OCI-LY7 (cell line): ENCODE data around the gene DAND5. TPM values are rescaled to one million over a fixed set of nuclear protein-coding genes. Genes with fewer than 3 reads are reported as not detected.
"Not testable (repeated sequence)": the region's sequence is repeated elsewhere in the genome, so short reads cannot be mapped to it uniquely, and the experiment has no call there.

Experiments used
- BruUV-seq: library from RNA; stranded (reverse); fragments of 400-500 nt; replicated peaks from 2 replicates; lab custom pipeline; 2021; lab: Mats Ljungman, UMichigan
- CTCF ChIA-PET: fragments of 300-600 bp; sonication (Branson Sonifier 250); formaldehyde crosslinking; loops from one replicate; lab custom pipeline; 2022; ENCODE audit warnings: antibody characterized with exemption; ENCODE audit not compliant: unreplicated experiment; lab: Charles Lee
- POLR2A ChIA-PET: fragments of 300-600 bp; sonication (Branson Sonifier 250); formaldehyde crosslinking; loops from one replicate; lab custom pipeline; 2022; ENCODE audit warnings: antibody characterized with exemption; lab: Charles Lee
- DNase-seq: peaks from one replicate; pipeline ENCODE4 v3.0.0-alpha.2; 2015; ENCODE audit warnings: low spot score
- H2AFZ ChIP-seq: fragments of 200-600 bp; sonication (generic), shearing (Covaris generic); 2 replicates; pipeline ENCODE4 v1.6.1; 2014; ENCODE audit warnings: mild to moderate bottlenecking, antibody characterized with exemption, low read length, moderate library complexity
- H3K27ac ChIP-seq: fragments of 200-600 bp; sonication (generic); 2 replicates; pipeline ENCODE4 v1.5.1; 2014; ENCODE audit warnings: mixed run types, low read depth, mild to moderate bottlenecking, moderate library complexity, low read length, inconsistent platforms; ENCODE audit not compliant: poor library complexity, severe bottlenecking
- H3K36me3 ChIP-seq: fragments of 200-600 bp; sonication (generic); 2 replicates; pipeline ENCODE4 v1.6.1; 2014; ENCODE audit warnings: mild to moderate bottlenecking, antibody characterized with exemption, low read length, moderate library complexity, mixed read lengths; ENCODE audit not compliant: insufficient read depth
- H3K4me1 ChIP-seq: fragments of 200-600 bp; sonication (generic); 2 replicates; pipeline ENCODE4 v1.5.1; 2014; ENCODE audit warnings: mild to moderate bottlenecking, low read length; ENCODE audit not compliant: insufficient read depth, poor library complexity, severe bottlenecking
- H3K4me2 ChIP-seq: fragments of 200-600 bp; sonication (generic); 2 replicates; pipeline ENCODE4 v1.6.1; 2014; ENCODE audit warnings: mild to moderate bottlenecking, low read length
- H3K4me3 ChIP-seq: fragments of 200-600 bp; sonication (generic); 2 replicates; pipeline ENCODE4 v1.5.1; 2014; ENCODE audit warnings: mild to moderate bottlenecking, low read depth, low read length; ENCODE audit not compliant: poor library complexity, severe bottlenecking
- H3K79me2 ChIP-seq: fragments of 200-600 bp; sonication (generic); 2 replicates; pipeline ENCODE4 v1.6.1; 2016; ENCODE audit warnings: low read depth, mild to moderate bottlenecking, low read length, moderate library complexity, mixed read lengths; ENCODE audit not compliant: insufficient read depth
- H3K9me2 ChIP-seq: fragments of 200-600 bp; sonication (generic); 2 replicates; pipeline ENCODE4 v1.6.1; 2016; ENCODE audit warnings: mild to moderate bottlenecking, low read length, mixed read lengths; ENCODE audit not compliant: insufficient read depth
- H3K9me3 ChIP-seq: fragments of 200-600 bp; sonication (generic); 2 replicates; pipeline ENCODE4 v1.6.1; 2014; ENCODE audit warnings: mild to moderate bottlenecking, mixed run types, low read length, mixed read lengths
- H4K20me1 ChIP-seq: fragments of 200-600 bp; sonication (generic); 2 replicates; pipeline ENCODE4 v1.6.1; 2014; ENCODE audit warnings: mild to moderate bottlenecking, antibody characterized with exemption, low read length, moderate library complexity, mixed read lengths; ENCODE audit not compliant: insufficient read depth
- EZH2phosphoT487 ChIP-seq: fragments of 200-600 bp; sonication (generic); IDR thresholded peaks from 2 replicates; pipeline ENCODE4 v1.6.1; 2018; ENCODE audit warnings: low read depth, borderline replicate concordance, mild to moderate bottlenecking, mixed run types, antibody characterized with exemption, low read length, moderate library complexity, mixed read lengths
- intact Hi-C: fragments of 100-400 bp; cut with micrococcal nuclease; formaldehyde crosslinking; loops from one replicate; pipeline ENCODE4 v1.10.0; 2022; ENCODE audit not compliant: unreplicated experiment
- total RNA-seq, 2 experiments: library from RNA; depleted of rRNA in 1 of 2; stranded (reverse); fragments of >200 nt in 1 of 2; shearing (Covaris generic) in 1 of 2; gene quantifications; 2 replicates each; pipeline ENCODE4 v1.2.3, GENCODE V29; 2014 to 2022
- TF ChIP-seq, protein P1 (sequence below): fragments of 200-600 bp; sonication (generic); conservative IDR thresholded peaks from 2 replicates; pipeline ENCODE4 v1.5.1; 2014; ENCODE audit warnings: mild to moderate bottlenecking, antibody characterized with exemption, low read length, moderate library complexity, mixed read lengths

DAND5 gene
- total RNA-seq, 2 experiments from 2014 or later = 0.06 to 0.84 TPM

DNA sequence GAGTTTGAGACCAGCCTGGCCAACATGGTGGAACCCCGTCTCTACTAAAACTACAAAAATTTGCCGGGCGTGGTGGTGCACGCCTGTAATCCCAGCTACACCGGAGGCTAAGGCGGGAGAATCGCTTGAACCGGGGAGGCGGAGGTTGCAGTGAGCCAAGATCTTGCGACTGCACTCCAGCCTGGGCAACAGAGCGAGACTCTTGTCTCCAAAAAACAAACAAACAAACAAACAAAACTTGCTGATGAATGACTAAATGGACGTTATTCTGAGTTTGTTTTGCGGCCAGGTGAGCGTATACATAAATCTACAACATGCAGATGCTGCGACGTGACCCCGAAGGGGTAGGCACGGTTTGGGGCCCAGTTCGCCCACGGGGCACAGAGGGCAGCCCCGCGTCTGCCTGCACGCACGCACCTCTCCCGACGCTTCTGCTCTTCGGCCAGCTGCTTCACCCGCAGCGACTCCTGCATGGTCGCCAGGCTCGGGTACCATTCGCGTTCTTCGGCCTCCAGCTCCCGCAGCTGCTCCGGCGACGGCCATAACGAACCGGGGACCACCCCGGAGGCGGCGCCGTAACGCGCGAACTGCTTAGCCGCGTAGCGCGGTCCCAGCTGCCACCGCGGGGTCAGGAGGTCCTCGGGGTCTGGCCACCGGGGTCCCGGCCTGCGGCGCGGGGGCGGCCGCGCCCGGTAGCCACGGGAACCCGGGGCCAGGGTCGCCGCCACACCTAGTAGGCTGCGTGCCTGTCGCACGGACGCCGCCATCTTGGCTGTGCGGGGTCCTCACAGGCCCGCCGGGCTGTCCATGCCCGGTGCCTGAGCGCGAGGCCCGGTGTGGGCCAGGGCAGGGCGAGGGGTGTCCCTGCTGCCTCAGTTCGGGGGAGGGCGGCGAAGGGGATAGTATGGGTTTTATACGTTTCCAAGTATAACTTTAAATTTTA is 12.7 kb upstream of the DAND5 start, which contains the start of gene GADD45GIP1:
Gene GADD45GIP1 (minus strand): TSS at position 778 of the 943 bp plus-strand sequence. CDS start 11 bp downstream, at position 767.
- peaks cover 38% of the 10 kb centered on the region for H3K4me1 ChIP-seq
- H3K9me2 ChIP-seq = no peaks in the 10 kb centered on the region
- H4K20me1 ChIP-seq = no peaks in the 10 kb centered on the region
- H3K4me3 ChIP-seq = peak within 1 kb of the TSS; percentile 78
- intact Hi-C loops = loop anchor here (5.0 kb wide), 1 partner anchor 64 kb away; the partner anchor contains the start of gene GCDH
- peaks cover 36% of the 10 kb centered on the region for H3K36me3 ChIP-seq
- peak within 1 kb of the TSS; percentile 79 for H2AFZ ChIP-seq
- peaks cover 35% of the 10 kb centered on the region; the same call in 1 of the 2 replicates for H3K79me2 ChIP-seq
- peak; percentile 86 for DNase-seq
- CTCF ChIA-PET = no interaction called here
- peak within 1 kb of the TSS; percentile 56 for H3K4me2 ChIP-seq
- POLR2A ChIA-PET = interaction anchor here (0.9 kb wide), 1 partner anchor 10 kb away, joined by 4 read pairs; no protein-coding TSS in a partner anchor
- H3K27ac ChIP-seq = peak within 1 kb of the TSS; percentile 84
- no TSS peak for BruUV-seq
- TF ChIP-seq, protein P1, sequence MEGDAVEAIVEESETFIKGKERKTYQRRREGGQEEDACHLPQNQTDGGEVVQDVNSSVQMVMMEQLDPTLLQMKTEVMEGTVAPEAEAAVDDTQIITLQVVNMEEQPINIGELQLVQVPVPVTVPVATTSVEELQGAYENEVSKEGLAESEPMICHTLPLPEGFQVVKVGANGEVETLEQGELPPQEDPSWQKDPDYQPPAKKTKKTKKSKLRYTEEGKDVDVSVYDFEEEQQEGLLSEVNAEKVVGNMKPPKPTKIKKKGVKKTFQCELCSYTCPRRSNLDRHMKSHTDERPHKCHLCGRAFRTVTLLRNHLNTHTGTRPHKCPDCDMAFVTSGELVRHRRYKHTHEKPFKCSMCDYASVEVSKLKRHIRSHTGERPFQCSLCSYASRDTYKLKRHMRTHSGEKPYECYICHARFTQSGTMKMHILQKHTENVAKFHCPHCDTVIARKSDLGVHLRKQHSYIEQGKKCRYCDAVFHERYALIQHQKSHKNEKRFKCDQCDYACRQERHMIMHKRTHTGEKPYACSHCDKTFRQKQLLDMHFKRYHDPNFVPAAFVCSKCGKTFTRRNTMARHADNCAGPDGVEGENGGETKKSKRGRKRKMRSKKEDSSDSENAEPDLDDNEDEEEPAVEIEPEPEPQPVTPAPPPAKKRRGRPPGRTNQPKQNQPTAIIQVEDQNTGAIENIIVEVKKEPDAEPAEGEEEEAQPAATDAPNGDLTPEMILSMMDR = no peak
- no peak for TF ChIP-seq EZH2phosphoT487
- H3K9me3 ChIP-seq = no peaks in the 10 kb centered on the region

DNA sequence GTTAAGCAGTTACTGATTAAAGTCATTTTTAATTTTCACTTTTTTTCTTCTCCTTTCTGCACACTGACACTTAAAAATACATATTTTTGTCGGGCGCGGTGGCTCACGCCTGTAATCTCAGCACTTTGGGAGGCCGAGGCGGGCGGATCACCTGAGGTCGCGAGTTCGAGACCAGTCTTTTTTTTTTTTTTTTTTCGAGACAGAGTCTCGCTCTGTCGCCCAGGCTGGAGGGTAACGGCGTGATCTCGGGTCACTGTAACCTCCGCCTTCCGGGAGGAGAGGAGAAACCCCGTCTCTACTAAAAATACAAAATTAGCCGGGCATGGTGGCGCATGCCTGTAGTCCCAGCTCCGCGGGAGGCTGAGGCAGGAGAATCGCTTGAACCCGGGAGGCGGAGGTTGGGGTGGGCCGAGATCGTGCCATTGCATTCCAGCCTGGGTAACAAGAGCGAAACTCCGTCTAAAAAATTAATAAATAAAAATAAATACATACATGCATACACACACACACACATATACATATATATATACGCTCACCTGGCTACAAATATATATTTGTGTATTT is 11.9 kb upstream of the DAND5 start:
- H3K9me3 ChIP-seq, BruUV-seq, CTCF ChIA-PET, H3K9me2 ChIP-seq, H4K20me1 ChIP-seq: not testable (repeated sequence)
- peak; percentile 71 for DNase-seq
- peak overlapping the region; percentile 84 for H3K27ac ChIP-seq
- POLR2A ChIA-PET = interaction anchor here (0.7 kb wide), 1 partner anchor 111 kb away, joined by 6 read pairs; no protein-coding TSS in a partner anchor
- peaks cover 35% of the 10 kb centered on the region; the same call in 1 of the 2 replicates for H3K79me2 ChIP-seq
- H3K4me1 ChIP-seq = peaks cover 38% of the 10 kb centered on the region
- peaks cover 28% of the 10 kb centered on the region for H3K36me3 ChIP-seq
- intact Hi-C loops = loop anchor here (5.0 kb wide), 1 partner anchor 65 kb away; the partner anchor contains the start of gene GCDH
- H3K4me3 ChIP-seq = peak overlapping the region; percentile 78
- H2AFZ ChIP-seq = peak overlapping the region; percentile 79
- H3K4me2 ChIP-seq = peak overlapping the region; percentile 56

DNA sequence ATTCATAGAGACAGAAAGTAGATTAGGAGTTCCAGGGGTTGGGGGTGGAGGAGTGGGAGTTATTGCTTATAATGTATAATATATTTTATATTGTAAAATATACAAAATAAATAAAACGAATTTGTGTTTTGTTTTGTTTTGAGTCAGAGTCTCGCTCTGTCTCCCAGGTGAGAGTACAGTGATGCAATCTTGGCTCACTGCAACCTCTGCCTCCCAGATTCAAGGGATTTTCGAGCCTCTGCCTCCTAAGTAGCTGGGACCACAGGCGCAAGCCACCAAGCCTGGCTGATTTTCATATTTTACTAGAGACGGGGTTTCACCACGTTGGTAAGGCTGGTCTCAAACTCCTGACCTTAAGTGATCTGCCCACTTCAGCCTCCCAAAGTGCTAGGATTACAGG is 9.9 kb upstream of the DAND5 start:
- no peak overlapping the region for H3K4me3 ChIP-seq
- no peaks in the 10 kb centered on the region for H3K9me3 ChIP-seq
- no peaks in the 10 kb centered on the region for H4K20me1 ChIP-seq
- POLR2A ChIA-PET = no interaction called here
- H3K4me2 ChIP-seq = no peak overlapping the region
- H3K27ac ChIP-seq = no peak overlapping the region
- peaks cover 9% of the 10 kb centered on the region; the same call in 1 of the 2 replicates for H3K36me3 ChIP-seq
- no peak for DNase-seq
- BruUV-seq = no TSS peak
- CTCF ChIA-PET = no interaction called here
- no peak overlapping the region for H2AFZ ChIP-seq
- no peaks in the 10 kb centered on the region for H3K9me2 ChIP-seq
- peaks cover 24% of the 10 kb centered on the region for H3K4me1 ChIP-seq
- H3K79me2 ChIP-seq = peaks cover 33% of the 10 kb centered on the region; the same call in 1 of the 2 replicates
- TF ChIP-seq, protein P1 = no peak
- TF ChIP-seq EZH2phosphoT487 = no peak
- intact Hi-C loops = loop anchor here (5.0 kb wide), 1 partner anchor 67 kb away; the partner anchor contains the start of gene GCDH
